NCI-H2227 (cell line): Measurements from ENCODE around the gene TMEM234.

Experiments used
- DNase-seq: peaks from one replicate; lab custom pipeline; 2025; ENCODE audit not compliant: unreplicated experiment; lab: John Stamatoyannopoulos, UW

The TMEM234 gene

DNA sequence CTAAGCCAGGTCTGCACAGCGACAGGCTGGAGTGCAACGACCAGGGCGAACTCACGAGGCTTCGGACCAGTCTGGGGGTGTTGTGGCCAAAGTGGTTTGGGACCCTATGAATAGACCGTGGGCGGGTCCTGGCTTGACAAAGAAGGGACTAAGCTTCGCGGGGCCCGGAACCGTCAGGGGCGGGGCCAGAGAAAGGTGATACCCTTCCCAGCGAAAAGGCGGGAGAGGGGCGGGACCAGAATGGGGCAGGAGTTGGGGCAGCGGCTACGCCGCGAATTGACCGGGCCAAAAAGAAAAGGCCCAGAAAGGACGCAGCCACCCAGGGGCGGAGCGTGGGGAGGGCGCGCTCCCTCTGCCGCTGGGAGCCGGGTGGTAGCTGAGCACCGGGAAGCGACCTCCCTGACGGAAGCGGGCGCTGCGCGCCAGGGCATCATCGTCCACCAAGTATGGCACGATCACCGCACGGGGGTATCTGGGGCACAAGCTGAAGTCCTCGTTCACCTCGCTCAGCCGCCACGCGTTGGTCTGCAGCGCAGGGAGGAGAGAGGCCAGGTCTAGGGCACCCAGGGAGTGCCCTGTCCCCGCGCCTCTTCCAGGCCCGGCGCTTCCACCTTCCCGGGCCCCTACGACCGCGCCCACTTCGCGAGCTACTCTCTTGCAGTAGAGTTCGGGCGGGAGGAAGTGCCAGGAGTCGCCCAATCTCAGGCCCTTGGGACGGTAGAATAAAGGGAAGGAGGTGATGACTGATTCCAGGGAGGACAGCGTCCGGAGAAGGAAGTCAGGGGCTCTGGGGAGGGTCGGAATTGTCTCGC is 18.2 kb upstream of the TMEM234 start:
- peak; percentile 67 for DNase-seq

DNA sequence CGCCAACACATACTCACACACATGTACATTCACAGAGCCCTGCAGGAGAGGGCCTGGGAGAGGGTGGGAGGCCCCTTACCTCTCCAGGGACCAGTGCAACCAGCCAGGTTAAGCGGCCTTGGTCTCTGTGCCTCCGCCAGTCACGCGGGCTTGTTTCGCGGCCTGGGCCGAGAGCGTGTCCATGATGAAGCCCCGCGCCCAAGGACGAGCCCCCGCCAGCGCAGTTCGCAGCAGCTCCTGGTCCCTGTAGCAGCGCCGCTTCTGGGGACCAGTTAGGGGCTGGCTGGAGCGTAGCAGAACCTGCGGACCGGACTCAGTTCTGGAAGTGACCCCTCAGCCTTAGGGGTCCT is 17.6 kb upstream of the TMEM234 start:
- peak; percentile 54 for DNase-seq

DNA sequence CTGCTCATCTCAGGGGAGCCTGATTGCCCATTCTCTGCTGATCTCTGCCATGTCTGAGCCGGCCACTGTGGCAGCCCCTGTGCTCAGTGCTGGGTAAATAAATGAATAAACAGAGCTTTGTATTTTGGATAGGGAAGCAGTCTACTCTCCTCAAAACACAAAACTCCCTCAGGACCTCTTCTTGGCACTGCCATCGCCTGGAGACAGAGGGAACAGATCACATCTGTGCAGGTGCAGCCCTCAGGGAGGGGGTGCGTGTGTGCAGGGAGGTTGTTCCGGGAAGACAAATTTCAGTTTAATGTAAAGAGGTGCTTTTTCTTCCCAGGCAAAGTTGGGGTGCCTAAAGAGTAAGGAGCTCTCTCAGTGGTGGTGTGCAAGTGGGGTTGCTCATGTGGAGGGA is 17.2 kb upstream of the TMEM234 start:
- DNase-seq = peak; percentile 28

DNA sequence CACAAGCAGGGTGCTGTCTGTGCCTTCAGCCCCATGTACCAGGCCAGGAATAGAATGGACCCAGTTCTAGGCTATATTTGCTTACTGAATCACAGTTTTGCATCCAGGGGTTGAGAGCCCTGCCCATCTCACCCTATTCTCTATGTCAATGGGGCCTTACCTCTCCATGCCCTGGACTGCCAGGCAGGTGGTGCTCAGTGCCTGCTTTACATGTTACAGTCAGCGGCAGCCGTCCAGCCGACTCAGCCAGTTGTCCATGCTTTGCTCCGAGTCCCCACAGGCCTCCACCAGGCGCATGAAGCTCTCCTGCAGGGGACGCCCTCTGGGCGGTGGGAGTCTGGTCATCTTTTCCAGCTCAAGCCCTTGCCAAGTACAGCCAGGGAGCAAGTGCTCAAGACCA is 12.6 kb upstream of the TMEM234 start:
- no peak for DNase-seq

DNA sequence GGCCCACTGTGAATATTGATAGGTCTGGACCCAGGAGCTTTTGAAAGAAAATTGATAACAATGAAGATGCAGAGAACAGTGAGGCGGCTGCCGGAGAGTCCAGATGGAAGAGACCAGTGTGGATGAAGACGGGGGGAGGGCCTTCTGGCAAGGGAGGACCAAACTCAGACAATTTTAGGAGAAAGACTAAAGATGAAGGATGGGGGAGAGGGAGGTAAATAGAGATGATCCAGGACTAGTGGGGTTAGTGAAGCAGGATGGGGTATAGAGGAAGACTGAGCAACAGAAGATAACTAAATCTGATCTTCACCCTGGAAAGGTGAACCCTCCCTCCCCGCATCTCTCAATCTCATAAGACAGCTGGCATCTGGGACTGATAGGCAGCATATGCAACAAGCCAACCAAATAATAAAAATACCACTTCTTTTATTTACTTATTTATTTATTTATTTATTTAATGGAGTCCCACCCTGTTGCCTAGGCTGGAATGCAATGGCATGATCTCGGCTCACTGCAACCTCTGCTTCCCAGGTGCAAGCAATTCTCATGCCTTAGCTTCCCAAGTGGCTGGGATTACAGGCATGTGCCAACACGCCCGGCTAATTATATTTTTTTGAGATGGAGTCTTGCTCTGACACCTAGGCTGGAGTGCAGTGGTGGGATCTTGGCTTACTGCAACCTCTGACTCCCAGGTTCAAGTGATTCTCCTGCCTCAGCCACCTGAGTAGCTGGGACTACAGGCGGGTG is 10.6 kb upstream of the TMEM234 start:
- DNase-seq = peak; percentile 25

DNA sequence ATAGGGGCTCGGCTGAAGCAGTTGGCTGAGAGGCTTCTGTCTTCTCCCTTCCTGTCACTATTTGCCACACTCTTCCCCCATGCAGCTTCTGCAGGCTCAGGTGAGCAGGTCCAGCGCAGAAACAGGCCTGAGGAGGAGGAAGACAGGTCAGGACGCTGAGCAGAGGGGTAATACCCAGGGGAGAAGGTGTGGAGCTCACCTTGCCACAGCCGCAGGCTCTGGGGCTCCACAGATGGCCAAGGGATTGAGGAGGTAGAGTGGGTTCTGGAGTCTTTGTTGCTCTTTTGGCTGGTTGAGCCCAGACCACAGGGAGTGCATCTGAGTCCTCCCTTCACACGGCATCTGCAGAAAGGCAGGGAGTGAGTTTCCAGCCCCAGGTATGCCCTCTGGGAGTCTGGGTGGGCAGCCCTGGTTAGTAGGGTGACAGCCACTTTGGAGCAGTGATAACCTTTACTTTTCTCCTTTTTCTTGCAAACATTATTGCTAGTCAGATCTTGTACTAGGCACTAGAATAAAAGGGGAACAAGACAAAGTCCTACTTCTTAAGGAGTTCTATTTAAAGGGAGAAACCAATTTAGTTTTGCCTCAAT is 9.8 kb upstream of the TMEM234 start:
- DNase-seq = no peak

DNA sequence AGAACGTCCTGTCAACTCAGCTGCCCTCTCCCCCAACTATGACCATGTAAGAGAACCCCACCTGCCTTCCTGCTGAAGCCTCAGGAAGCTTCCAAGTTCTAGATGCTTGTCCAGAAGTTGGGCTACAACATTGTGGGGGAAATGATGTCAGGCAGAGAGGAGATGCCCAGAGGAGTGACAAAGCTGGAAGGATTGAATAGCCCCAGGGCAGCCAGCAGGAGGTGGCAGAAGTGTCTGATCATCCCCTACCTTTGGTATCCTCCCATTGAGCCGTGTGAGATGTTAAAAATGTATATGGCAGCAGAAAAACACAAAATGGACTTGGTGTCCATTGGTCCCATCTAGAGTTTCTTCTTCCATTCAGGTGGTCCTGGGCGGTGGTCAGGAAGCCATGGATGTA is 6.6 kb upstream of the TMEM234 start:
- DNase-seq = no peak

DNA sequence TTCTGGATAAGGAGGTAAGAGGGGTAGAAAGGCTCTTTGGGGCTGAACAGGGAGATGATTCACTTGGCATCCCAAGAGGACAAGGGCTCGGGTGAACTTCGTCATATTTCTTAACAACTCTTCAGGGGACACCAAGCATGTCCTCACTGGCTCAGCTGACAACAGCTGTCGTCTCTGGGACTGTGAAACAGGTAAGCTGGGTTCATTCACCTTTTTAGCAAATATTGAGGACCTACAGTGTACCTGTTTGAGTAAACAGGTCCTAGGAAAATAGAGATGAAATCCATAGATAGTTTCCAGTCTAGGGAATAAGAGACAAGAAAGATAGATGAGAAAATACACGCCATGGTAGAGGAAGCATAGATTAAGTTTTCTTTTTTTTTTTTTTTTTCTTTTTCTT is 2.1 kb upstream of the TMEM234 start:
- DNase-seq = no peak

DNA sequence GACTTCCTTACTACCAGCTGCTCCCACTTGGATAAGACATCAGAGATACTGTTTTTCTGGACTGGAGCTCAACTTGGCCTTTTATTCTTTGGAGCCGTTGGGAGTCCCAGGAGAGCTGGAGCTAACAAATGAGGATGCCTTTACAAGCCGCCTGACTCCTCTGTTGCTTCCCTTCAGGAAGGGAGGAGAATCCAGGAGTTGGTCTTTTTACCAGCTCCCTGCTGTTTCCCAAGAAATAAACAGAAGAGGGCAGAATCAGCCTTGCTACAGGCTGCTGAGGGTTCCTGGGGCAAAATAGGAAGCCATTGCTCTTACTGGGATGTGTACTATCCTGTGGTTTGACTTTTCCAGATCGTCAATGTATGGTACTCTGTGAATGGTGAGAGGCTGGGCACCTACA is 1.5 kb upstream of the TMEM234 start:
- DNase-seq = no peak

DNA sequence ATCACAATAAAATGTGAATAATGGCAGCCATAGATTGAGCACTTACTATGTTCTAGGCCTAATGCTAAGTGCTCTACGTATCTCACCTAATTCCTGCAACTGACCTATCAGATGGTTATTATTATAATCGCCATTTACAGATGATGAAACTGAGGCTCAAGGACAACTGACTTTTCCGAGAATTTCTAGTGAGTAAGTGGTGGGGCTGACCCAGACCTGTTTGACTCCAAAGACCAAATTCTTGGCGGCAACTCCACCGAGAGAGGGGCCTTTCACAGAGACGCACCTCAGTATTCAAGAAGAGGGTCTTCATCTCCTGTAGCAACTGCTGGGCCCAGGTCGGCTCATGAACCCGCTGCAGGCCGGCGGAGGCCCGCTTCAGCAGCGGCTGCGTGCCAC is 573 bp downstream of the TMEM234 start:
- DNase-seq = no peak

DNA sequence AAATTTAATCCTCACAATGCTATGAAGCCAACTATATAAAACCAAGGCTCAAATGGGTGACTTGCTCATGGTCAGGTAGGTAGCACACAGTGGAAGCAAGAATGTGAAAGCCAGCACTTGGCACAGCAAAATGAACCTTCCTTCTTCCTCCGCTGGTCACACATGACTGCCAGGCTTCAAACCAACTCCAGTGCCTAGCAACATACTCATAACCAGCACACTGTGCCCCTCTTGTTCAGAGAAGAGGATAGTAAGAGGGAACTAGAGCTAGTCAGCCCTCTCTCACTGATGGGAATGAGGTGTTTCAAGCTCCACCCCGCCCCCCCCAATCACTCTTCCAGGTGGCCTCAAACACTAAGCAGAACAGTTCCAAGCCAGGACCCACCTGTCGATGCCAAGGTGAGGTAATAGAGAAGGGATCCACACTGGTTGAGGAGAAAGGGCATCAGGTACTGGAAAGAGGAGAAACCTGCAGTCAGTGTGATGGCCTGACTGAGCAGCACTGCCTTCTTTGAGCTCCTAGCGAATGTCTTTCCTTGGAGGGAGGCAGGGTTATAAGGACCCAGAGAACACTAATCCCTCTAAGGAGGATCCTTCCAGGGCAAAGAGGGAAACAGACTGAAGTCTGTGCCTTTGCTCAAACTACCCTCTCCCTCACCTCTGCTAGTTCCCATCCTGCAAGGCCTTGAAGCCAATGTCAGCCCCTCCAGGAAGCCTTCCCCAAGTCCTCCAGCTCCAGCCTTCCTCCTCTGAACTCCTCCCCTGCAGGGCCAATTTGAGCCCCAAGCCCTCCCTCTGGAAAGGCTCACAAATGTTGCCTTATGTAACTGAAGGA is 1.2 kb downstream of the TMEM234 start:
- no peak for DNase-seq

DNA sequence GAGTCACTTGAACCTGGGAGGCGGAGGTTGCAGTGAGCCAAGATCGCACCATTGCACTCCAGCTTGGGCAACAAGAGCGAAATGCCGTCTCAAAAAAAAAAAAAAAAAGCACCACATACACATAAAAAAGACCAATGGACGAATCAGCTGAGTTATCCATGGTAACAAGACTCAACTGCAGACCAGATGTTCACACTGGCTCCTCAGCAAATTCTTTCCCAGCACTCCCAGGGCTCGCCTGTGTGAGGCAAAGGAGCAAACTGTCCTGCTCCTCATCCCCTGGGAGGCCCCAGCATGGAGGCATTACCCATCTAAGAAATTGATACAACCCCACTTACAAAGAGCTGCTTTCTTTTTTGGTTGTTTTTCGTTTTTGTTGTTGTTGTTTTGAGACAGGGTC is 3.1 kb downstream of the TMEM234 start:
- DNase-seq = no peak

DNA sequence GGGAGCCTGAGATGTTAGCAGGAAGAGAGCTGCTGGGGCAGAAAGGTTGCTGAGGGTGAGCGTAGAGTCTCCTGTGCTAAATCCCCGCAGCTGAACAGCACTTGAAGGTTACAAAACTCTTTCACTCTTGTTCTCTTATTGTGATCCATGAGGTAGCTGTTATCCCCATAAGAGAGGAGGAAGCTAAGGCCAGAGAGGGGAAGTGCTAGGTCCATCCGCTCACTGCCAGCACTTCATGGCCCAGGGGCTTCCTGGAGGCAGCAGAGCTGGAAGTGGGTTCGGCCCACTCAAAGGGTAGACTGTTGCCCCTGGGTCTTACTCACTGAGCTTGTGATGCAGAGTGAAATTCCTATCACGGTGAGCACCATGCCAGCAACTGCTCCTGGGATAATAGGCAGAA is 5.6 kb downstream of the TMEM234 start:
- no peak for DNase-seq

DNA sequence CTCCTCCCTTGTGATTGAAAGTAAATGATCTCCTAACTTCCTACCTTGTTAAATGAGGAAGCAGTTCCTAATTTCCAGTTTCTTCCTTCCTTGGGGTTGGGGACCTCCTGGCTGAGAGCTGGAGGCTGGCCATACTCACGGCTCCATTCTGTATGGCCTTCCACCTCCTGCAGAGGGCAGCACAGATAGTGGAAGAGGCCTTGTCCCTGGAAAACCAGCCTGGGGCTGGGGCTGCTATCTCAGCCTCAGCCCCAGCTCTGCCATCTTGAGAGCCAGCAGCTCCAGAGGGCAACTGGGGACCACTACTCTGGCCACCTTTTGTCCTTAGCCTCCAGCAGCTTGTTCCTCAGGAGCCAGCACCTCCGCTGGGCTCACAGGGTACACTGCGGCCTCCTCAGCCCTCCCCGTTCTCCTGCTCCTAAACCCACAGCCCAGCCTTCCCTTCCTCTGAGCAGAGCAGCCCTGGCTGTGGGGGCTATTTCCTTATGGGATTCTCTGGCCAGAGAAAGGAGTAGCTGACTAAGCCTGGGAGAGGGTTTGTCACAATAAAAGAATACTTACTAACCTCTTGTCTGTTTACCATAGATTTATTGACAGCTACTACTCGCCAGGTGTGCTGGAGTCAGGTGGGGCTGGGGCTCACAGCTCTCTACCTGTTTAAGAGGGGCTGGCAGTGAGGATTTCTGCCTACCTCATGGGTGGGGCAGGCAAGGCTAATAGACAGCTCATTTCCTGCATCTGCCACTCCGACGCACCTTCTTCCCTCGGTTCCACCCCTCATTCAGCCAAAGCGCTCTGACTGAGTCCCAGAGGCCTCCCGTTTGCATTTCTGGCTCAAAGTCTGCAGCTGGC is 6.3 kb downstream of the TMEM234 start:
- peak; percentile 86 for DNase-seq

DNA sequence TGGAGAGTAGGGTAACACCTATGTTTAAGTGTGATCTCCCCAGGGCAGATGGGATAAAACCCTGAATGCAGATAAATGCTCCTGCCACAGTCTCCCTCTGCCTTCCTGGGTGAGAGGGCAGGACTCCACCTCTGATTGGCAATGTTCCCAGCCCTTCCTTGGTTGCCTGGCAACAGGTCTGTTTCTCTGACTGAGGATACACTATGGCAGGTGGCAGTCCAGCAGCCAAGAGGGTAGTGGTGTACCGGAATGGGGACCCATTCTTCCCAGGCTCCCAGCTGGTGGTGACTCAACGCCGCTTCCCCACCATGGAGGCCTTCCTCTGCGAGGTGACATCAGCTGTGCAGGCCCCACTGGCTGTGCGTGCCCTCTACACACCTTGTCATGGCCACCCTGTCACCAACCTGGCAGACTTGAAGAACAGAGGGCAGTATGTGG is 13.2 kb downstream of the TMEM234 start, which contains the start of gene DCDC2B:
TSS of gene DCDC2B (plus strand) at position 199 of the 438 bp plus-strand sequence. CDS start at position 204, 5 bp downstream.
- peak; percentile 86 for DNase-seq

DNA sequence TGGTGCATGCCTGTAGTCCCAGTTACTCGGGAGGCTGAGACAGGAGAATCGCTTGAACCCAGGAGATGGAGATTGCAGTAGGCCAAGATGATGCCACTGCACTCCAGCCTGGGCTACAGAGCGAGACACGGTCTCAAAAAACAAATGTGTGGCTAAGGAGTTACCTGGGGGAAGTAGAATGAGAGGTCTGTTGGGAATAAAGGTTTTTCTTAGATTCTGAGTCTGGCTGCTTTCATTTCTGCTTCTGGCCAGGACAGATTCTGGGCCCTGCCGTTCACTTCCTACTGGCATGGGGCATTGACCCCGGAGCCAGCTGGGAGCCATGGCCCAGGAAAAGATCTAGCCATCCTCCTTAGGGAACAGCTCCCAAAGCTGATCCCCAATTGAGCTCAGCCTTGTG is 13.7 kb downstream of the TMEM234 start:
- no peak for DNase-seq

DNA sequence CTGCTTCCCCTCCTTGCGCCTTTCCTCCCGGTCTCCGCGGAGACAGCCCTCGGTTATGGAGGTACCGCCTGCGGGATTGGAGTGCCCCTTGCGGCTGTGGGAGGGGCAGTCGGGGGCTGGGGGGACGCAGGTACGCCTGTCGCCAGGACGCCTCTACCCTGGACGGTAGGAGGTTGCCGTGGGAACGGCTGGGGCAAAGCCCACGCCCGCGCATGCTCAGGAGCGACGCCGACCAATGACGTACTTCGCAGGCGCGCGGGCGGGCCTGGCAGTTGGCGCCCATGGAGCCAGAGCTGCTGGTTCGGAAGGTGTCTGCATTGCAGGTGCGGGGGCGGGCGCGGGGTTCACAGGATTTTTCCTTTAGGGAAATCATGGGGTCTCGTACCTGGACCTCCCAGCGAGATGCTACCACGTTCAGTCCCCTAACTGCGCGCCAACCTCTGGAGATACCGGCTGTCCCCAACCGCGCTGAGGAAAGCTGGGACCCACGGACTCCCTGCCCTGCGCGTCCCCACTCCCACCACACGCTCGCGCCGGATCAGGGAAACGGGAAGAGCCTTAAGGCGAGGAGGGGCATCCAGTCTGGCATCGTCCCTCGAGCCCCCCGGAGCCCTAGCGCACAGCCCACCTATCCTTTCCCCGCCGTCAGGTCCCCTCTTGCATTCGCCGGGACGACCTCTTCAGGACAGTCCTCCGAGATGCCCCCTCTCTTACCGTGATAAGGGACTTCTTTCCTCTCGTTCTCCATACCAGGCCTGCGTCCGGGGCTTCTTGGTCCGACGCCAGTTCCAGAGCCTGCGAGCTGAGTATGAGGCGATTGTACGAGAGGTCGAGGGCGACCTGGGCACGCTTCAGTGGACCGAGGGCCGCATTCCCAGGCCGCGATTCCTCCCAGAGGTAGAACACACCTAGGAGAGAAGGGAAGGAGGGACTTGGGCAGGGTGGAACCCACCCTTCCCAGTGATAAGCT is 16.5 kb downstream of the TMEM234 start, which contains the start of gene IQCC:
TSS of gene IQCC (plus strand) at position 271 of the 970 bp plus-strand sequence. CDS start at position 282, 11 bp downstream.
- DNase-seq = peak; percentile 97

DNA sequence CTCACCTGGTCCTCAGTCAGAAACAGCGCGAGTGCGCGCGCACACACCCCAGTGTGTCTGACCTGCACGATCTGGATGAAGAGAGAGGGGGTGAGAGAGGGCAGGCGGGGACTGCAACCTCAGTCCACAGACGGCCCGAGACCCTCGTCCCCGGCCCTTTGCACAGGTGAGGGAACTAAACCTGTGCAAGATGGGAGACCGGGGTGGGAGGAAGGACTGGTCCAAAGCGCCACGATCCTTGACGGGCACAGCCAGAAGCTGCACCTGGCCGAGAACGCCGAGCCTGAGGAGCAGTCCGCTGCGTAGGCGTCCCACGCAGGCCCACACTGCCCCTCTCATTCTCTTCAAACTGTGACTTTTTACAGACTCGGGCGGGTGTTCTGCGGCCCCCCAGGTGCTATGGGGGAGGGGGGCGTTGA is 17.2 kb downstream of the TMEM234 start:
- DNase-seq = no peak
